GM12878 (cell line): ENCODE measurements around the gene SULT2B1. TPM values are rescaled to one million over a fixed set of nuclear protein-coding genes. Genes with fewer than 3 reads are reported as not detected.

Experiments used
- ATAC-seq: fragments of 200-7000 bp; cut with Tn5 transposase; 3 replicates; pipeline ENCODE4 v1.9.1; 2020; ENCODE audit warnings: mild to moderate bottlenecking, moderate library complexity
- BruUV-seq: library from RNA; stranded (reverse); fragments of 400-500 nt; replicated peaks from 2 replicates; lab custom pipeline; 2021; lab: Mats Ljungman, UMichigan
- CTCF ChIA-PET: fragments of 300-600 bp; sonication (Branson Sonifier 250); formaldehyde crosslinking; extraction: SDS; loops from one replicate; lab custom pipeline; 2021; ENCODE audit warnings: inconsistent platforms; lab: Yijun Ruan, JAX
- POLR2A ChIA-PET: fragments of 350-600 bp; formaldehyde crosslinking; extraction: SDS; loops from one replicate; lab custom pipeline; 2021; ENCODE audit warnings: inconsistent platforms; lab: Charles Lee
- RAD21 ChIA-PET: fragments of 300-600 bp; sonication (Branson Sonifier 250); formaldehyde crosslinking; loops from one replicate; lab custom pipeline; 2023; ENCODE audit warnings: antibody characterized with exemption; ENCODE audit not compliant: unreplicated experiment; lab: Charles Lee
- SMC1A ChIA-PET: fragments of 300-600 bp; sonication (Branson Sonifier 250); formaldehyde crosslinking; loops from one replicate; lab custom pipeline; 2023; ENCODE audit not compliant: unreplicated experiment, uncharacterized antibody; lab: Charles Lee
- DNase-seq: peaks from one replicate; pipeline ENCODE4 v3.0.0-alpha.2; 2011; ENCODE audit warnings: low read depth, low spot score
- FAIRE-seq: peaks from 3 replicates; lab custom pipeline; 2011; peaks lifted over from hg19 to GRCh38; lab: Jason Lieb, UNC
- H2AFZ ChIP-seq: 2 replicates; pipeline ENCODE4 v1.6.0; 2011; ENCODE audit warnings: low read depth, low read length, control low read depth; ENCODE audit not compliant: control insufficient read depth
- H3K27ac ChIP-seq: 2 replicates; pipeline ENCODE4 v1.5.1; 2011; ENCODE audit warnings: control low read depth; ENCODE audit not compliant: control insufficient read depth, insufficient read depth
- H3K27me3 ChIP-seq, 2 experiments: replicated peaks in 1 of 2; 2 replicates each; pipeline versions ENCODE4 v1.6.0 to v1.6.1; 2011; ENCODE audit warnings: low read length in 1 of 2; ENCODE audit not compliant: control insufficient read depth in 2 of 2, insufficient read depth in 2 of 2
- H3K36me3 ChIP-seq, 2 experiments: 2 replicates each; pipeline ENCODE4 v1.5.1; 2011; ENCODE audit warnings: low read length in 1 of 2; ENCODE audit not compliant: control insufficient read depth in 2 of 2, insufficient read depth in 2 of 2
- H3K4me1 ChIP-seq: 2 replicates; pipeline ENCODE4 v1.6.1; 2011; ENCODE audit warnings: mild to moderate bottlenecking, low read length, moderate library complexity, mixed read lengths; ENCODE audit not compliant: control insufficient read depth, insufficient read depth
- H3K4me2 ChIP-seq: 2 replicates; pipeline ENCODE4 v1.6.0; 2011; ENCODE audit warnings: control low read depth; ENCODE audit not compliant: control insufficient read depth, insufficient read depth
- H3K4me3 ChIP-seq: fragments of 200-600 bp; sonication (generic); 2 replicates; pipeline ENCODE4 v1.5.1; 2016
- H3K79me2 ChIP-seq: 2 replicates; pipeline ENCODE4 v1.6.0; 2011; ENCODE audit warnings: low read length; ENCODE audit not compliant: control insufficient read depth, insufficient read depth
- H3K9ac ChIP-seq: 2 replicates; pipeline ENCODE4 v1.8.0; 2011; ENCODE audit warnings: low read length, control low read depth, mixed read lengths; ENCODE audit not compliant: control insufficient read depth, insufficient read depth
- H3K9me3 ChIP-seq: replicated peaks from 3 replicates; pipeline ENCODE4 v1.5.1; 2011; ENCODE audit warnings: mild to moderate bottlenecking, low read length; ENCODE audit not compliant: control insufficient read depth, insufficient read depth
- H4K20me1 ChIP-seq: 2 replicates; pipeline ENCODE4 v1.6.0; 2011; ENCODE audit not compliant: control insufficient read depth, insufficient read depth
- BCLAF1 ChIP-seq: fragments of 450-650 bp; IDR thresholded peaks from 2 replicates; pipeline ENCODE4 v1.6.1; 2017; ENCODE audit warnings: antibody characterized with exemption, mild to moderate bottlenecking, moderate library complexity
- BMI1 ChIP-seq: fragments of 450-650 bp; IDR thresholded peaks from 2 replicates; pipeline ENCODE4 v1.6.1; 2016; ENCODE audit warnings: mild to moderate bottlenecking, moderate library complexity, borderline replicate concordance
- GATAD2B ChIP-seq: fragments of 450-650 bp; conservative IDR thresholded peaks from 2 replicates; pipeline ENCODE4 v1.6.1; 2017; ENCODE audit warnings: low read depth, mild to moderate bottlenecking, moderate library complexity
- LARP7 ChIP-seq: fragments of 450-650 bp; IDR thresholded peaks from 2 replicates; pipeline ENCODE4 v1.6.1; 2017; ENCODE audit warnings: mild to moderate bottlenecking
- MYC ChIP-seq: IDR thresholded peaks from 2 replicates; pipeline ENCODE4 v1.6.1; 2011; ENCODE audit warnings: mild to moderate bottlenecking, low read length, moderate library complexity, inconsistent platforms; ENCODE audit not compliant: insufficient read depth, insufficient replicate concordance, insufficient read length, severe bottlenecking
- RFX5 ChIP-seq: IDR thresholded peaks from 2 replicates; pipeline ENCODE4 v1.6.1; 2011; ENCODE audit warnings: low read depth, low read length, improper control_type of control experiment
- SREBF1 ChIP-seq: IDR thresholded peaks from 2 replicates; pipeline ENCODE4 v1.6.1; 2012; ENCODE audit warnings: mild to moderate bottlenecking, low read length
- WGBS: methylation state at CpG from one replicate; pipeline ENCODE4 v1.1.6; 2016; ENCODE audit warnings: low lambda C conversion rate; ENCODE audit not compliant: insufficient replicate concordance, insufficient coverage; ENCODE audit errors: missing lambda C conversion rate; 5-methylcytosine and 5-hydroxymethylcytosine counted together
- in situ Hi-C: fragments of 300-500 bp; cut with MboI; formaldehyde crosslinking; loops from 9 replicates; pipeline ENCODE4 v1.14.3; 2018; ENCODE audit warnings: mixed read lengths
- intact Hi-C: fragments of 100-400 bp; cut with micrococcal nuclease; formaldehyde crosslinking; loops from one replicate; pipeline ENCODE4 v1.14.2; 2022; ENCODE audit not compliant: unreplicated experiment
- polyA plus RNA-seq, 11 experiments: library from polyadenylated mRNA; depleted of rRNA in 4 of 11; unstranded in 6 of 11; stranded (reverse) in 5 of 11; fragments of >200 nt; fragmentation: Nextera tagmentation in 4 of 11; fragmentation: Illumina TruSeq in 1 of 11; extraction: Ambion mirVana in 4 of 11; extraction: Trizol in 1 of 11; gene quantifications; 1 replicate in 1 of 11; 2 replicates in 10 of 11; pipeline versions ENCODE4 v1.2.1 to v1.2.3, GENCODE V29; 2011 to 2016; ENCODE audit warnings: inconsistent platforms in 2 of 11, missing spikeins in 2 of 11, low read depth in 1 of 11
- total RNA-seq, 4 experiments: library from RNA; depleted of rRNA in 3 of 4; stranded (reverse); fragments of >200 nt in 3 of 4; fragmentation: Illumina TruSeq in 1 of 4; extraction: Trizol in 1 of 4; gene quantifications; 2 replicates each; pipeline versions ENCODE4 v1.2.1 to v1.2.3, GENCODE V29; 2013 to 2021

SULT2B1 gene
- total and polyA plus RNA-seq, 10 of the 15 experiments (the other 5 are each of a cell fraction or from before 2014, with no cell fraction given) = 0.11 to 0.14 TPM; not detected in 8

- ChIA-PET RAD21 (no interaction called here), SMC1A (no interaction called here), CTCF (no interaction called here), POLR2A (no interaction called here)
- FAIRE-seq = no peak
- Histone ChIP-seq H4K20me1 (no peaks in the 10 kb centered on the region), H3K27ac (no peak overlapping the region), H3K79me2 (no peaks in the 10 kb centered on the region), H3K4me1 (no peaks in the 10 kb centered on the region), H3K4me3 (no peak overlapping the region), H3K4me2 (no peak overlapping the region), H3K27me3 (no peaks in the 10 kb centered on the region; a peak in 1 of 4 replicates), H3K36me3 (no peaks in the 10 kb centered on the region), H3K9ac (no peak overlapping the region), H3K9me3 (no peaks in the 10 kb centered on the region), H2AFZ (no peak overlapping the region)
- in situ Hi-C loops (no loop called here), intact Hi-C loops (no loop called here)
- TF ChIP-seq LARP7 (no peak), RFX5 (no peak), GATAD2B (no peak), SREBF1 (no peak), MYC (no peak), BMI1 (no peak), BCLAF1 (no peak)
- ATAC-seq = no peak
- DNase-seq = no peak
- 0% methylated on average over 1 of the region's 1 CpG for WGBS
- no TSS peak for BruUV-seq
Measured at GRCh38 chr19:48547722-48548121, 4.2 kb upstream of the SULT2B1 start.
